NCI-H1048 (cell line): ENCODE data around the gene PRRC1.

Experiments used
- DNase-seq: peaks from one replicate; lab custom pipeline; 2025; lab: John Stamatoyannopoulos, UW

Gene PRRC1

DNA sequence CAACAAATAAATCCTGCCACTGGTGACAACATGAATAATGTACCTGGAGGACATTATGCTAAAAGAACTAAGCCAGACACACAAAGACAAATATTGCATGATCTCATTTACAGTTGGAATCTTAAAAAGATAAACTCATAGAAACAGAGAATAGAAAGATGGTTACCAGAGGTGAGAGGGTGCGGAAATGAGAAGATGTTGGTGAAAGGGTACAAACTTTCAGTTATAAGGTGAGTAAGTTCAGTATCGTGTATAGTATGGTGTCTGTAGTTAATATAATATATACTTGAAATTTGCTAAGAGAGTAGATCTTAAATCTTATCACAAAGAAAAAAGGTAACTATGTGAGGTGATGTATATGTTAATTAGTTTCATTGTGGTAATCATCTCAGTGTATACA lies 63.3 kb downstream of the PRRC1 start:
- no peak for DNase-seq

DNA sequence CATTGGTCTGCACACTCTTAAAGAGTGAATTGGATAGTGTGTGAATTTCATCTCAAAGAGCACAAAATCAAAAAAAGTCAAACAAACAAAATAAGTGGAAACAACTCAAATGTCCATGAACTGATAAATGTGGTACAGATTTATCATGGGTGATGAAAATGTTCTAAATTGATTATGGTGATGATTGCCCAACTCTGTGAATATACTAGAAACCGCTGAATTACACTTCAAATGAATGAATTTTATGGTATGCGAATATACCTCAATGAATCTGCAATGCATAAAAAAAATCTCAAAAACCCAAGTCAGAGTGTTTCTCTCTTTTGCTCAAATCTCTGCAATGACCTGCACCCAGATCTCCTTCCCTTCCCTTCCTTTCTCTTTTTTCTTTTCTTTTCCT lies 64.0 kb downstream of the PRRC1 start:
- no peak for DNase-seq

DNA sequence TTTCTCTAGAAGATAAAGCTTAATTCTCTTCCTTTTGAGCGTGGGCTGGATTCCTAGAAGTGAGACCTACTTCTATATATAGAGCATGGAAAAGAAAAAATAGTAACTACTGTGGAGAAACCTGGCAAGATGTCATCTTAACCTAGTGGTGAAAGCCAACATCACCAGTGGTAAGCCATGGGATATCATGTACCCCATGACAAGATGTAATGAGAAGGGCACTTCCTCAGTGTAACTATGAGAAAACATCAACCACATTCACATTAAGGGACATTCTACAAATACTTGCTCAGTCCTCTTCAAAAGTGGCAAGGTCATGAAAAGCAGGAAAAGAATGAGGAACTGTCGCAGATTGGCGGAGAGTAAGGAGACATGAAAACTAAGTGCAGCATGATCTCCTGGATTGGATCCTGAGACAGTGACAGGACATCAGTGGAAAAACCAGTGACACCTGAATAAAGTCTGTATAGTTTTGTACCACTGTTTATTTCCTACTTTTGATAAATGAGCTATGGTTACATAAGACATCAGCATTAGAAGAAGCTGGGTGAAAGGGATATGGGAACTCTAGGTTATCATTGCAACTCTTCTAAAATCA lies 65.4 kb downstream of the PRRC1 start:
- DNase-seq = no peak

- DNase-seq = no peak
Observed at GRCh38 chr5:127583866-127584265, 66.4 kb downstream of the PRRC1 start.

GRCh38 chr5:127585661-127586060 lies 68.2 kb downstream of the PRRC1 start:
- no peak for DNase-seq

DNA sequence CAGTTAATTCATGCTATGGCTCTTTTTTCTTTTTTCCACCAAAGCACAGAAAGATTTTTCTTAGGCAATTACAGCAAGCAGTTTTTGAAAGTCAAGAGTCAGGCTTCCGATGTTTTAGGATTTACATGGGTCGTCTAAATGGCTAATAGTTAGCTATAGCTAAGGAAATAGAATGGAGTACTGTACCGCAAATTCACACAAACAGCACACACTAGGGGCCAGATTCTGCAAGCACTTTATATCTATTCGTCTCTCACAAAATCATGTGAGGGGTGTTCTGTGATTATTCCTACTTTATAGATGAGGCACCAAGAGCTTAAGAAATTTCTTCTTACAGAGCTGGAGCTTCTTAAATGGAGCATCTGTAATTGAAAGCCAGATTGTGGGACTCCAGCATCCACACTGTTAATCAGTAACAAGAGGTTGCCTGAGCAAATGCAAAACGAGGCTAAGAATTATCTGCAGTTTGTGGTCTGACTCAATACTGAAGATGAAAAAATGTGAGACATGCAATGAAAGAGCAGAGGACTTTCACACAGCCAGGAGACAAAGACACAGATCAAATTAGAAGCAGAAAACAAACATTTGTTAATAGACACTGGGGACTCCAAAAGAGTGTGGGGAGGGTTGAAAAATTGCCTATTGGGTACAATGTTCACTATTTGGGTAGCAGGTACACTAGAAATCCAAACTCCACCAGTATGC lies 68.8 kb downstream of the PRRC1 start:
- DNase-seq = no peak

DNA sequence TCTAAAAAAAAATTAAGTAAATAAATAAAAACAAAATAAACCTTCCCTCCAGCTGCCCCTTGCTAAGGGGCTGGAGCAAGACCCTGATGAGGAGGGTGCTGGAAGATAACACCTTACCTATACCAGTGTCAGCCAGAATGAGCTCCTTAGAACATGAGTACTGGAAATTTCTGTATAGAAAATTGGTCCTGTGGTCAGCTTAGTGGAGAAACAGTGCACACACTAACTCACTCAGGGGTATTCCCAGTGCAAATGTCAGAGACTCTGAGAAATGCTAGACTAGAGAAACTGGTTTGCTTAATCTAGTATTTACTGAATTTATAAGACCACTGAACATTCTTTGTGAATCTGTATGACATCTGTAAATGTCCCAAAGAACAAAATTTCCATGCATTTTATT lies 69.4 kb downstream of the PRRC1 start:
- DNase-seq = no peak

DNA sequence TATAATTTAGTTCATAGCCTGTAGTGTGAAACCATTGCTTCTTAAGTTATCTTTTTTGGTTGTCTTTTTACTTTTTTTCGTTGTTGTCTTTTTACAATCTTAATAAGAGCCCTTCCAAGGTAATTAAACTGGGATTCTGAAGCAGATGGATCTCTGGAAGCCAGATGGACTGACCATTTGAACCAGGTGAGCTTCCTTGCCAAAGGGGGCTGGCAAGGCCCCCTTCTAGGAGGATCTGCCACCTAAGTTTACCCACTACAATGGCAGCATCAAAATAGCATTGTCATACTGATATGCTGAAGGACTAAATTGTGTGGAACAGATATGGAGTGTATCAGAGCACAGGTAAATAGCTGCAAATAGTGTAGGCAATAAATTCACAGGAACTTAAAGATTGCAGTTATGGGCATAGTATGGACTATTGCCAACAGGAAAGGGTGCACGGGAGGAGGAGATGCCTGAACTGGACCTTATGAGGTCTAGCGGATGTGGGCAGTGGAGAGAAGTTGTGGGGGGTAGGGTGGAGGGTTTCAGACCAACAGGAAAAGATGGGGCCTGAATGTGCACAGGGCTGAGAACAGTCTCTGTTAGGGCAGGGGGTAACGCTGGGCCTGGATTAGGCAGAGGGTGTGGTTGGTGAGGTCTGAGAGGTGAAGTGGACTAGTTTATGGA lies 69.9 kb downstream of the PRRC1 start:
- no peak for DNase-seq

- no peak for DNase-seq
Observed at GRCh38 chr5:127588368-127588767, 70.9 kb downstream of the PRRC1 start.

- DNase-seq = no peak
Observed at GRCh38 chr5:127589309-127590030, 72.0 kb downstream of the PRRC1 start.

DNA sequence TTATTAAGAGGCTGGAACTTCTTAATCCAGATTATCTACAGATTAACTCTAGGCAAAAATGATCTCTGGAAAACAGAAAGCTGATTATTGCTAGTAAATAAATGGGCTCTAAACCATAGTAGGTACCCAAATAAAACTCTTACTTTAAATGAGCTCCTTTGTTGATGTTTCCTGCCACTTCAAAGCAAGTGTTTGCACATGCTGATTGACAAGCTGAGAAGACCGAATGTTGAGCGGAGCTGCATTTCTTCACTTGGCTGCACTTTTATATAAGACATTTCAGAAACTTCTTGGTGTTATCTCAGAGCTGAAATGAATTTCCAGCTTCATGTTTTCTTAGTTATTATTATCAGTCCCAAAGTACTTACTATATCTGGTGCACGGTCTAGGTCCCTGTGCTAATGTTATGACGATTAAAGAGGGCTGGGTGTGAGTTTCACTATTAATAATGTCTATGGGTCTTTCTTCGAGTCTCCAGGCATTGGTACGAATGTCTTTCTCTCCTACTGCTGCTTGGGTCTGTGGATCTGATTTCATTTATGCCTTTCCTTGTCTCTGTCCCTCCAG lies 72.8 kb downstream of the PRRC1 start:
- no peak for DNase-seq

DNA sequence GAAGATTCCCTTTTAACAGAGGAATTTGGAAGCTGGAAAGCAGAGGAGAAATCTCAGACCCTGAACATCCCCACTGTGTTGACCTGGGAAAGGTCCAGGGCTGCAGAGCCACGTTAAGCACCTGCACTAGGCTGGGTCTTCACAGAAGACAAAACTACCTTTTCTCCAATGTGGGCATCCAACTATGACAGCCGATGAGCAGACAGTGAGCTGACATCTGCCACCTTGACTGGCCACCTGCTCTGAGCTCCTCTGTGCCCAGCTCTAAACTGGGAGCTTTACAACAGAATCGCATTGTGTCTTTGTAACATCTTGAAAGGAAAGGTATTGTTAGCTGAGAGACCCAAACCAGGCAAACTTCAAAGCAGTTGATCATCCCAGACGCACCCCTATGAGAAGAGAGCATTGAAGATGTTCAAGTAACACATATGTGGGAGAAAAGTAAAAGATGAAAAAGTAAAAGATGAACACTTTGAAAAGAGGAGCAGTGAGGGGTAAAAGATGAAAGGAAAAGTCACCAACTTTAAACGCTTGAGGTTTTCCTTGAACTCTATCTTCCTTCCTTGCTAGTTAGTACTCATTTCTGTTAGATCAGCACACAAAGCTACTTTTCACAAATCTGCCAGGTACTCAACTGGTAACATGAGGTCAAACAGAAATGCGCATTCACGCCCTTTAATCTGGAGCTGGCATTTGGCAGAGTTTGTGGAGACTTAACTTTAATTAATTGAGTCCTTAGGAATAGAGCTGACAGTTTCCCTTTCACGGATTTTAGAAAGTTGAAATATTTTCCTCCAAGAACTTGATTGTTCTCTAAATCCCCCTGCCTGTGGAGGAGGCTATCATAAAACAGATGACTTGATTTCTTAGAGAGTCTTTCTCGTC lies 78.3 kb downstream of the PRRC1 start:
- DNase-seq = no peak

- DNase-seq = no peak
Observed at GRCh38 chr5:127596501-127596900, 79.1 kb downstream of the PRRC1 start.

DNA sequence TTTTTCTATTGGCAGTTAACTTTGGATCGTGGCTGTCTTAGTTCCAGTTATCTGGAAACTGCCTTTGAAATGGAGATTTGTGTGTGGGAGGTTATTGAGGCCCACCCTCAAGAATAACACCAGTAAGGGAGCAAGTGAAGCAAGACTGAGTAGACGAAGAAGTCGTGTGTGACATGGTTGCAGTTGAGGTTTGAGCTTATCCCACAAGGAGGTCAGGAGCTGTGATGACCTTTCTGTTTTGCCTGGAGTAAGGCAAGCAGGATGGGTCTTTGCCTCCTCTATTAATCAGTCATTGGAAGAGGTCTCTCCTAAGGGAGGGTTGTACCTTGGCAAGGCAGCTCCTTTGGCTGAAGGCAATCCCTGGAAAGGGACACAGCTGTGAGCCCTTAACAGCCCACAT lies 81.9 kb downstream of the PRRC1 start:
- no peak for DNase-seq

- no peak for DNase-seq
Observed at GRCh38 chr5:127599847-127600246, 82.4 kb downstream of the PRRC1 start.

- DNase-seq = no peak
Observed at GRCh38 chr5:127601111-127601510, 83.7 kb downstream of the PRRC1 start.

DNA sequence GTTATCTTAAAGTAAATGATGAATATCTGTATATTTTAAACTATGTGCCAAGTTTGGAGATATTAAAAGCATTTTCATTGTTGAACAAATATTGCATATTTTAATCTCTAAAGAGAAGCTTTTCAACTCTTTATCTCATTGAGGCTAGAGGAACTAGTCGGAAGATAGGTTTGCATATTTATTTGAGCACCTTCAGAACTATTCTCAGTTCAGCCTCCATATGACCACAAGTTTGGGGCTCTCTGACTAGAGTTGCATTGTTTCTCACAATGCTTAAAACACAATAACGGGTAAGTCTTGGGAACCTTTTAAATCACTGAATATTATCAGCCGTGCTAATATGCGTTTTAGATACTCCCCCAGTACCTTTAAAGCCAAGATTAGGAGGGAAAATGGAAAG lies 84.2 kb downstream of the PRRC1 start:
- DNase-seq = no peak

- DNase-seq = no peak
Observed at GRCh38 chr5:127602481-127602880, 85.0 kb downstream of the PRRC1 start.

- DNase-seq = no peak
Observed at GRCh38 chr5:127602896-127603844, 85.7 kb downstream of the PRRC1 start.
